Mesothelial cell of epicardium (in vitro differentiated cells): ENCODE data around the gene ADGRD1. TPM values are rescaled to one million over a fixed set of nuclear protein-coding genes. Genes with fewer than 3 reads are reported as not detected.

Experiments
- DNase-seq, 2 experiments: peaks; one replicate each; pipeline ENCODE4 v3.0.0; 2021; ENCODE audit warnings: low spot score in 2 of 2; ENCODE audit not compliant: unreplicated experiment in 2 of 2
- H3K27ac Mint-ChIP-seq: 2 replicates; pipeline ENCODE4 v1.8.0; 2021; ENCODE audit warnings: mixed read lengths
- H3K27me3 Mint-ChIP-seq: 2 replicates; pipeline ENCODE4 v1.8.0; 2021; ENCODE audit warnings: low read depth, mixed read lengths
- H3K36me3 Mint-ChIP-seq: 2 replicates; pipeline ENCODE4 v1.8.0; 2021; ENCODE audit warnings: mixed read lengths
- H3K4me1 Mint-ChIP-seq: 2 replicates; pipeline ENCODE4 v1.8.0; 2021; ENCODE audit warnings: mixed read lengths
- H3K4me3 Mint-ChIP-seq: 2 replicates; pipeline ENCODE4 v1.8.0; 2021; ENCODE audit warnings: mild to moderate bottlenecking, moderate library complexity, mixed read lengths
- H3K9me3 Mint-ChIP-seq: 2 replicates; pipeline ENCODE4 v1.8.0; 2021; ENCODE audit warnings: mixed read lengths
- CTCF ChIP-seq: fragments of 200-600 bp; sonication (generic); IDR thresholded peaks from one replicate; pipeline ENCODE4 v1.5.0; 2021; ENCODE audit warnings: antibody characterized with exemption; ENCODE audit not compliant: unreplicated experiment
- total RNA-seq: library from RNA; stranded (reverse); gene quantifications from 3 replicates; pipeline ENCODE4 v1.2.1, GENCODE V29; 2021

ADGRD1 gene
- total RNA-seq, 1 donor from 2014 or later, result 7.2 TPM

GRCh38 chr12:131155131-131155530, 201.4 kb downstream of the ADGRD1 start:
- Mint-ChIP-seq H3K27me3 (peaks cover 59% of the 10 kb centered on the region), H3K9me3 (peaks cover 12% of the 10 kb centered on the region), H3K27ac (no peak overlapping the region), H3K4me3 (no peak overlapping the region), H3K36me3 (no peaks in the 10 kb centered on the region), H3K4me1 (no peaks in the 10 kb centered on the region)
- TF ChIP-seq CTCF, result no peak
- DNase-seq, result no peak

GRCh38 chr12:131157743-131158142, 204.0 kb downstream of the ADGRD1 start:
- Mint-ChIP-seq H3K4me3 (no peak overlapping the region), H3K27ac (no peak overlapping the region), H3K36me3 (no peaks in the 10 kb centered on the region), H3K4me1 (no peaks in the 10 kb centered on the region), H3K9me3 (no peaks in the 10 kb centered on the region), H3K27me3 (peaks cover 56% of the 10 kb centered on the region)
- TF ChIP-seq CTCF, result no peak
- no peak for DNase-seq

- TF ChIP-seq CTCF, result no peak
- H3K27me3 Mint-ChIP-seq, result peaks cover 40% of the 10 kb centered on the region
- H3K4me3 Mint-ChIP-seq, result no peak overlapping the region
- no peak overlapping the region for H3K27ac Mint-ChIP-seq
- H3K4me1 Mint-ChIP-seq, result no peaks in the 10 kb centered on the region
- H3K36me3 Mint-ChIP-seq, result no peaks in the 10 kb centered on the region
- no peak for DNase-seq
- H3K9me3 Mint-ChIP-seq, result no peaks in the 10 kb centered on the region
These were observed 206.0 kb downstream of the ADGRD1 start for GRCh38 chr12:131159660-131160059.

- no peak overlapping the region for H3K27ac Mint-ChIP-seq
- no peaks in the 10 kb centered on the region for H3K9me3 Mint-ChIP-seq
- H3K4me1 Mint-ChIP-seq, result no peaks in the 10 kb centered on the region
- H3K36me3 Mint-ChIP-seq, result no peaks in the 10 kb centered on the region
- DNase-seq, result no peak
- H3K4me3 Mint-ChIP-seq, result no peak overlapping the region
- TF ChIP-seq CTCF, result no peak
- peaks cover 44% of the 10 kb centered on the region for H3K27me3 Mint-ChIP-seq
These were observed 208.4 kb downstream of the ADGRD1 start for GRCh38 chr12:131162113-131162512.

GRCh38 chr12:131163189-131163738, 209.6 kb downstream of the ADGRD1 start:
- Mint-ChIP-seq H3K4me1 (no peaks in the 10 kb centered on the region), H3K4me3 (no peak overlapping the region), H3K9me3 (no peaks in the 10 kb centered on the region), H3K27me3 (peaks cover 52% of the 10 kb centered on the region), H3K36me3 (no peaks in the 10 kb centered on the region), H3K27ac (no peak overlapping the region)
- TF ChIP-seq CTCF, result no peak
- DNase-seq, result no peak
